ENCODE measurements around the gene IKZF2.

IKZF2 gene

DNA sequence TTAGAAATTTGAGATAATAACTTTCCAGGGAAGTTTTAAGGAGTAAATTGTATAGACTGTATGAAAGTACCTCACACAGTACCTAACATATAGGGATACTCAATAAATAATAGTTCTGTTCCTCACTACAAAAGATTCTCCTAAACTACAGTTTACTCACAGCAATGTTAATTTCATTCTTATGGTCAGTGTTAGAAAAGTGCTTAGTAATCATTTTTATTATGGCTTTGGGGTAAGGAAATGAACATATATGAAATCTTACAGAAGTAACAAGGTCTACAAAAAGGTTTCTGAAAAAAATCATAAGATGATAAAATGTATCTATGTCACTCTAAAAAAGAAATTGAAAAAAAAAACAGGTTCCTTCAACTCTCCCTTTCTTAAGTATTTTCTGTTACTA, 67.2 kb downstream of the IKZF2 start:
- Mint-ChIP-seq H3K27ac (no peak overlapping the region), H3K27me3 (ENCODE audit: low read depth, poor library complexity) (peaks cover under 1% of the 10 kb centered on the region), H3K9me3 (no peaks in the 10 kb centered on the region), H3K4me1 (no peaks in the 10 kb centered on the region), H3K36me3 (ENCODE audit: low read depth) (no peaks in the 10 kb centered on the region), H3K4me3 (no peak overlapping the region)
- no peak for DNase-seq
- TF ChIP-seq, protein P1, sequence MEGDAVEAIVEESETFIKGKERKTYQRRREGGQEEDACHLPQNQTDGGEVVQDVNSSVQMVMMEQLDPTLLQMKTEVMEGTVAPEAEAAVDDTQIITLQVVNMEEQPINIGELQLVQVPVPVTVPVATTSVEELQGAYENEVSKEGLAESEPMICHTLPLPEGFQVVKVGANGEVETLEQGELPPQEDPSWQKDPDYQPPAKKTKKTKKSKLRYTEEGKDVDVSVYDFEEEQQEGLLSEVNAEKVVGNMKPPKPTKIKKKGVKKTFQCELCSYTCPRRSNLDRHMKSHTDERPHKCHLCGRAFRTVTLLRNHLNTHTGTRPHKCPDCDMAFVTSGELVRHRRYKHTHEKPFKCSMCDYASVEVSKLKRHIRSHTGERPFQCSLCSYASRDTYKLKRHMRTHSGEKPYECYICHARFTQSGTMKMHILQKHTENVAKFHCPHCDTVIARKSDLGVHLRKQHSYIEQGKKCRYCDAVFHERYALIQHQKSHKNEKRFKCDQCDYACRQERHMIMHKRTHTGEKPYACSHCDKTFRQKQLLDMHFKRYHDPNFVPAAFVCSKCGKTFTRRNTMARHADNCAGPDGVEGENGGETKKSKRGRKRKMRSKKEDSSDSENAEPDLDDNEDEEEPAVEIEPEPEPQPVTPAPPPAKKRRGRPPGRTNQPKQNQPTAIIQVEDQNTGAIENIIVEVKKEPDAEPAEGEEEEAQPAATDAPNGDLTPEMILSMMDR (IDR thresholded peaks at IDR 0.05), result no peak

DNA sequence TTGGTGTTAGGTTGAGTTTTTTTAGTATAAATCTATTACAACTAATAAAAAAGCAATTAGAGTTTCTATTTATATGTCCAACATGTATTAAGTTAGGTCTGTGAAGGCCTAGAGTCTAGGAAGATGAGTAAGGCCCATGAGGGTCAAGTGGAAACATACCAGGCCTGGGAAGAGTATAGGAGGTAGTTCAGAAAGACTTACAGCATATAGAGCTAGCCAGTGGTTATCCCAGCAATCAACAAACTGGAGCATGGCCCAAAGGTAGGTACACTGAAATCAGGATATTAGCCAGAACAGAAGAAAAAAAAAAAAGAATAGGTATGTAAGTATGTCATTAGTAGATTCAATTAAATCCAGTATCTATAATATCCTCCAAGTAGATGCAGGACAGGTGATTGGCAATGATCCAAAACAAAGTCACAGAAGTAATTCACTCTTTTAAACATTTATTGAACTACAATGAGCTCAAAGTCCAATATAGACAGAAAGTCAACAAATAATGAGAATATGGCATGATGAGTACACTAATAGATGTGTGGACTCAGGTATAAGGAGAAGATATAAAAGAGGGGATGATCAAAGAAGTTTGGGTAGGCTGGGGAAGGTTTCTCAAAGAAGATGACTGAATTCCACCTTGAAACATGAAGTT, 70.3 kb downstream of the IKZF2 start:
- peaks cover 3% of the 10 kb centered on the region for H3K27me3 Mint-ChIP-seq (ENCODE audit: low read depth, poor library complexity)
- H3K27ac Mint-ChIP-seq, result no peak overlapping the region
- no peak overlapping the region for H3K4me3 Mint-ChIP-seq
- no peak for DNase-seq
- TF ChIP-seq, protein P1 (IDR thresholded peaks at IDR 0.05), result no peak
- no peaks in the 10 kb centered on the region for H3K36me3 Mint-ChIP-seq (ENCODE audit: low read depth)
- H3K9me3 Mint-ChIP-seq, result no peaks in the 10 kb centered on the region
- H3K4me1 Mint-ChIP-seq, result no peaks in the 10 kb centered on the region

DNA sequence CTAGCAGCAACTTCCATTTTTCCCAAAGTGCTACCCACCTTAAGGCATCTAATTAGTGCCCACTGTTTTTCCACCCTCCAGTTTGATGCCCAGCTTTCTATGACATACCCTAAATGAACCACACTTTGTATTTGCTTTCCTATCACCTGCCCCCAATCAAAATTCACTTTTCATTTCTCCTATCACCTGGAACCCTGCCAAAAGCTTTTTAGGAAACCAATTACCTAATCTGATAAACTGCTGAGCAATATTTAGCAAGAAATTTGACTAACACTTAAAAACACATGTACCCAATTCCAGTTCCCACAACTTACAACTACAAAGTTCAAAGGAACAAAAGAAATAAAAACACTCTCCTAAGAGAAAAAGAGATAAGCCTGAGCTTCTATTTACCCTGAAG, 71.7 kb downstream of the IKZF2 start:
- no peaks in the 10 kb centered on the region for H3K9me3 Mint-ChIP-seq
- no peak overlapping the region for H3K27ac Mint-ChIP-seq
- no peaks in the 10 kb centered on the region for H3K36me3 Mint-ChIP-seq (ENCODE audit: low read depth)
- no peak overlapping the region for H3K4me3 Mint-ChIP-seq
- peaks cover 3% of the 10 kb centered on the region for H3K27me3 Mint-ChIP-seq (ENCODE audit: low read depth, poor library complexity)
- DNase-seq, result no peak
- TF ChIP-seq, protein P1 (IDR thresholded peaks at IDR 0.05), result no peak
- H3K4me1 Mint-ChIP-seq, result no peaks in the 10 kb centered on the region

DNA sequence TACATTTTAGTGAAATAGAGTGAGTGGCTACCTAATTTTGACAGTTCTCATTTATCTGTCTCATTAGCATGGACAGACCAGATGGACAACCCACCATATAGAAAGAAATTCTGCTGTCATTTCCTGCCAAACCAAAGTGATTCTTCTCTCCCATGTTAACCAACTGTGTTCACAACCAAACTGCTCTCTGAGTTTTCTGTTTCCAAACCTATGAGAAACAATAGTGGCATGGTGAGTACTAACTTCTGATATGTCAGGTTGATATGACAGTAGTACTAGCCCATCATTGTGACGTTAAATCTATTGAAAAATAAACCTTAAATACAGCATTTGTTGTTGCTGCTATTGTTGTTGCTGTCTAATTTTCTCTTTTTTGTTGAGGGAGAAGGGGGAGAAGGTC, 72.7 kb downstream of the IKZF2 start:
- Mint-ChIP-seq H3K36me3 (ENCODE audit: low read depth) (no peaks in the 10 kb centered on the region), H3K4me1 (no peaks in the 10 kb centered on the region), H3K9me3 (no peaks in the 10 kb centered on the region), H3K4me3 (no peak overlapping the region), H3K27ac (no peak overlapping the region), H3K27me3 (ENCODE audit: low read depth, poor library complexity) (peaks cover 3% of the 10 kb centered on the region)
- TF ChIP-seq, protein P1 (IDR thresholded peaks at IDR 0.05), result no peak
- no peak for DNase-seq

DNA sequence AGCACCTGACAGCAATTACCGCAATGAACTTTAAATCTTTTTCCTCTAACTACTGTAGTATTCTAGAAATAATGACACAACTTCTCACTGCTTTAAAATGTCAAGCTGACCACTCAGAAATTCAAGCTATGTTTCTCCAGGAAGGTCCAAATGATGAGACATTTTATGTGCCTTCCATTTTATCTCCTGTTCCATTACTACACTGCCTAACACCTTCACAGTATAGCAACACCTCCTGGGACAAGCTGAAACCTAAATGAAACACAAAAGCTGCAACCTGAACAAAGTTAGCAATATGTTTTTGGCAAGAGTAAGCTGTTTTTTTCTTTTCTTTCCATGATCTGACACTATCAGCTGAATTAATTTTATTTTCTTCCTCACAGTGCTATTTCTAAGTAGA, 81.9 kb downstream of the IKZF2 start:
- TF ChIP-seq, protein P1 (IDR thresholded peaks at IDR 0.05), result no peak
- peaks cover 7% of the 10 kb centered on the region for H3K4me1 Mint-ChIP-seq
- H3K27me3 Mint-ChIP-seq (ENCODE audit: low read depth, poor library complexity), result no peaks in the 10 kb centered on the region
- no peak overlapping the region for H3K4me3 Mint-ChIP-seq
- no peak for DNase-seq
- H3K36me3 Mint-ChIP-seq (ENCODE audit: low read depth), result no peaks in the 10 kb centered on the region
- H3K9me3 Mint-ChIP-seq, result no peaks in the 10 kb centered on the region
- no peak overlapping the region for H3K27ac Mint-ChIP-seq

DNA sequence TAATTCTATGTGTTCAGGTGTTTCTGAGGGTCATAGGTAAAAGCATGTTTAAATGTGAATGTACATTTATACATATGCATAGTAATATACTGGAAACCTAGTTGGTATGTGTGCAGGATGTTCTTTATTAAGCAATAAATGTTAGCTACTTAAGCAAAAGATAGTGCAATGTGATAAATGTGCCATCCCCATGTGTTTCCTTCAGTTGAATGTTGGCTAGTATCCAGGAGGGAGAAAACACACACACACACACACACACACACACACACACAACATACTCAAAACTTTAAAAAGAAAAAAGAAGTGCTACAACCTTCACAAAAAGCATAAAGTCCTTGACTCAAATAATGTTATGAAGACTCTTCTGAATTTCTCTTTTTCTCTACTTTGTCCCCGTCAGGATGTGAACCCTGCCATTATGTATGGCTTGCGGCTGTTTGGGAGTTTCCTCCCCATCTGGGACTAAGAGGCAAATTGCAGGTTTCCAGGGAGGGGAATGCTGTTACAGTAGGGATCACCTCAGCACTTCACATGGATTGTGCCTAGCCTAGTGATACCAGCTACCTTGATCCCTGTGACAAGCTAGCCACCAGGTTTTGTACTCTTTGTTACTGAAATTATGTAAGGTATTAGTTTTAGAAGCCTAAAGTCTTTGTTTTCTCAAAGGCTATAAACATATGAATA, 82.6 kb downstream of the IKZF2 start:
- TF ChIP-seq, protein P1 (IDR thresholded peaks at IDR 0.05), result no peak
- Mint-ChIP-seq H3K27ac (no peak overlapping the region), H3K27me3 (ENCODE audit: low read depth, poor library complexity) (no peaks in the 10 kb centered on the region), H3K36me3 (ENCODE audit: low read depth) (no peaks in the 10 kb centered on the region), H3K4me3 (no peak overlapping the region), H3K9me3 (no peaks in the 10 kb centered on the region), H3K4me1 (peaks cover 7% of the 10 kb centered on the region)
- no peak for DNase-seq
